ENCODE results near the gene MBD4. TPM values are rescaled to one million over a fixed set of nuclear protein-coding genes. Genes with fewer than 3 reads are reported as not detected.
A peak's percentile ranks its signal among the peaks of the same experiment; 100 is the strongest.
"Not testable (repeated sequence)": the region's sequence is repeated elsewhere in the genome, so short reads cannot be mapped to it uniquely, and the experiment has no call there.

Gene MBD4
- total and polyA plus RNA-seq, 2 of the 4 experiments (the other 2 are of a cell fraction), result 13.8 to 15.0 TPM

DNA sequence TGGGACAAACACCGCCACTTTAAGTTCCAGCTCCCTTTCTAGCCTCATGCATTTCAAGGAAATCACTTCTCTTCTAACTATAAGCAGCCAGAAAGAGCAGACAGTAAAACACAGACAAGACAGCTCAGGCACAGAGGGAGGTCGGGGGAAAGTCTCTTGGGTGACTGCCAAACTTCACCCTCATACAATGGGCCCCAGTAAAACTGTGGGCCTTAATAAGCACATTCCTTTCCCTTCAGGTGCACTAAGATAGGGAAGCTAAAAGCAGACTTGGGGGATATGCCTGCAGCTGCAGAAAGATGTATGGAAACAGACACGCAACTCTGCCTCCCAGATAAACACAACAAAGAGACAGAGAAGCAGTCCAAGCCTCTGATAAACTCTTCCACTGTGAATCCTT, 26.5 kb downstream of the MBD4 start:
- peak overlapping the region; percentile 11; the same call in 1 of the 3 replicates for H2BK15ac ChIP-seq (ENCODE audit: low read depth, low read length)
- H3K23ac ChIP-seq (ENCODE audit: low read depth, low read length), result peak overlapping the region; percentile 50; the same call in 1 of the 2 replicates
- H2AFZ ChIP-seq (replicated peaks; ENCODE audit: low read length, poor library complexity); BruUV-seq (replicated peaks); H3K4me3 ChIP-seq (ENCODE audit: insufficient read depth, low read depth, low read length); POLR2A ChIA-PET (ENCODE audit: unreplicated experiment); DNase-seq; in situ Hi-C loops (cut with MboI; ENCODE audit: low sequenced_read_pairs); H3K27me3 ChIP-seq (ENCODE audit: control insufficient read depth, insufficient read depth, low read length); H3K36me3 ChIP-seq (ENCODE audit: control insufficient read depth, insufficient read depth, low read length); H3K9me3 ChIP-seq (ENCODE audit: control insufficient read depth, insufficient read depth, low read length); H3K79me1 ChIP-seq (ENCODE audit: low read depth in 1 of 2, low read length in 2 of 2); dilution Hi-C loops (cut with HindIII; ENCODE audit: low sequenced_read_pairs, unreplicated experiment); intact Hi-C loops (cut with micrococcal nuclease); H4K5ac ChIP-seq (ENCODE audit: low read depth, low read length); H2AK9ac ChIP-seq (replicated peaks; ENCODE audit: low read depth, low read length, poor library complexity): not testable (repeated sequence)
- H2BK120ac ChIP-seq (ENCODE audit: low read depth, low read length), result peak overlapping the region; percentile 91
- H2BK20ac ChIP-seq (ENCODE audit: low read depth, low read length), result peak overlapping the region; percentile 68
- peak overlapping the region; percentile 75 for H4K91ac ChIP-seq (ENCODE audit: insufficient read depth, low read depth, low read length)
- no CpG with 5 or more reads among the region's 3 CpGs for WGBS, 2 experiments (ENCODE audit: extremely low coverage in 2 of 2, insufficient read length in 1 of 2)
- H3K18ac ChIP-seq (ENCODE audit: low read depth, low read length), result peak overlapping the region; percentile 78; the same call in 1 of the 2 replicates
- H3K14ac ChIP-seq (replicated peaks; ENCODE audit: low read depth, low read length), result peak overlapping the region; percentile 96; the same call in 1 of the 2 replicates
- CTCF ChIA-PET, result interaction anchor here (1.1 kb wide), 1 partner anchor 30 kb away, joined by 4 read pairs; no protein-coding TSS in a partner anchor
- H3K4me2 ChIP-seq (ENCODE audit: low read depth, low read length), result peak overlapping the region; percentile 40; the same call in 1 of the 2 replicates
- peaks cover 40% of the 10 kb centered on the region for H3K9me1 ChIP-seq (ENCODE audit: insufficient read depth, low read length)
- H3K4me1 ChIP-seq (ENCODE audit: control insufficient read depth, insufficient read depth, low read length), result peaks cover 30% of the 10 kb centered on the region
- peak overlapping the region in 1 of 2 experiments; percentile 81; a peak in 3 of 4 replicates for H4K8ac ChIP-seq (ENCODE audit: low read depth in 2 of 2, low read length in 2 of 2)
- peak overlapping the region; percentile 99; the same call in 1 of the 2 replicates for H2AK5ac ChIP-seq (ENCODE audit: low read depth, low read length)
- H3K27ac ChIP-seq (ENCODE audit: insufficient read depth, low read length), result peak overlapping the region; percentile 72
- peaks cover 11% of the 10 kb centered on the region for H4K20me1 ChIP-seq (ENCODE audit: insufficient read depth, low read length)
- 0 out of 2 replicates have a peak overlapping the region, but pooled peaks have one; percentile 26 for H3K56ac ChIP-seq (ENCODE audit: extremely low read depth, insufficient read depth, low read length)
- H3K4ac ChIP-seq (ENCODE audit: low read depth, low read length), result peak overlapping the region; percentile 92
- peak overlapping the region; percentile 87 for H2BK5ac ChIP-seq (ENCODE audit: low read depth, low read length, poor library complexity, severe bottlenecking)
- peak overlapping the region; percentile 35; the same call in 1 of the 2 replicates for H3K9ac ChIP-seq (ENCODE audit: low read depth, low read length)
- peak; percentile 5 for ATAC-seq (ENCODE audit: low read depth)

All from IMR-90 (cell line).